K562 (cell line): ENCODE measurements around the gene ASIC3. TPM values are rescaled to one million over a fixed set of nuclear protein-coding genes. Genes with fewer than 3 reads are reported as not detected.

Experiments
- CBFB ChIP-seq: sonication (generic); formaldehyde crosslinking; IDR thresholded peaks from 2 replicates; pipeline ENCODE4 v1.4.0; 2020; ENCODE audit warnings: mild to moderate bottlenecking, missing genetic modification reagents
- CTCF ChIP-seq, 3 experiments: IDR thresholded peaks in 2 of 3; conservative IDR thresholded peaks in 1 of 3; 2 replicates each; pipeline ENCODE4 v1.5.1; 2011 to 2012; ENCODE audit warnings: low read length in 3 of 3, mild to moderate bottlenecking in 3 of 3, control low read depth in 2 of 3, improper control_type of control experiment in 1 of 3, inconsistent platforms in 1 of 3, low read depth in 1 of 3, mixed read lengths in 1 of 3, moderate library complexity in 1 of 3; ENCODE audit not compliant: insufficient read depth in 2 of 3
- FOXJ2 ChIP-seq: fragments of 200-800 bp; sonication (Bioruptor generic); IDR thresholded peaks from 2 replicates; pipeline ENCODE4 v1.6.1; 2016; ENCODE audit warnings: missing genetic modification characterization, missing compliant biosample characterization
- GMEB1 ChIP-seq: fragments of 250-450 bp; sonication (Bioruptor Pico); IDR thresholded peaks from 2 replicates; pipeline ENCODE4 v1.4.0; 2020; ENCODE audit warnings: mild to moderate bottlenecking
- GTF2A2 ChIP-seq: IDR thresholded peaks from 2 replicates; pipeline ENCODE4 v1.6.1; 2016; ENCODE audit warnings: mild to moderate bottlenecking, missing genetic modification characterization, missing compliant biosample characterization
- NELFE ChIP-seq: IDR thresholded peaks from 2 replicates; pipeline ENCODE4 v1.6.1; 2011; ENCODE audit warnings: mild to moderate bottlenecking; ENCODE audit not compliant: insufficient read depth, insufficient read length
- NFE2 ChIP-seq: IDR thresholded peaks from 2 replicates; pipeline ENCODE4 v1.6.1; 2014; ENCODE audit warnings: antibody characterized with exemption, low read depth
- POLR2G ChIP-seq: fragments of 200-400 bp; formaldehyde crosslinking; IDR thresholded peaks from 2 replicates; pipeline ENCODE4 v1.6.1; 2017; ENCODE audit warnings: low read depth, mild to moderate bottlenecking, antibody characterized with exemption, low read length, moderate library complexity
- POLR2H ChIP-seq: IDR thresholded peaks from 2 replicates; pipeline ENCODE4 v1.6.1; 2016; ENCODE audit warnings: missing genetic modification characterization, low read depth, mild to moderate bottlenecking, control low read depth, missing compliant biosample characterization, moderate library complexity
- RAD51 ChIP-seq: fragments of 450-650 bp; IDR thresholded peaks from 2 replicates; pipeline ENCODE4 v1.7.1; 2016; ENCODE audit warnings: low read depth, mild to moderate bottlenecking, borderline replicate concordance
- RFX1 ChIP-seq: fragments of 450-650 bp; IDR thresholded peaks from 2 replicates; pipeline ENCODE4 v1.6.1; 2016; ENCODE audit warnings: mild to moderate bottlenecking, moderate library complexity
- RNF2 ChIP-seq: sonication (generic); IDR thresholded peaks from 2 replicates; pipeline ENCODE4 v1.6.1; 2016
- SMAD4 ChIP-seq: fragments of 250-450 bp; sonication (Bioruptor Pico); conservative IDR thresholded peaks from 2 replicates; pipeline ENCODE4 v1.8.0; 2021; ENCODE audit warnings: inconsistent platforms, mild to moderate bottlenecking, moderate library complexity
- SMC3 ChIP-seq: conservative IDR thresholded peaks from 2 replicates; pipeline ENCODE4 v1.6.1; 2011; ENCODE audit warnings: low read depth, low read length, improper control_type of control experiment; ENCODE audit not compliant: insufficient read depth
- STAT5B ChIP-seq: fragments of 250-450 bp; sonication (Bioruptor Pico); IDR thresholded peaks from 2 replicates; pipeline ENCODE4 v1.8.0; 2021; ENCODE audit warnings: mild to moderate bottlenecking, inconsistent platforms
- ZBTB49 ChIP-seq: sonication (generic); formaldehyde crosslinking; IDR thresholded peaks from 2 replicates; pipeline ENCODE4 v1.8.0; 2022; ENCODE audit warnings: missing genetic modification reagents, mild to moderate bottlenecking, borderline replicate concordance
- ZC3H8 ChIP-seq: fragments of 450-650 bp; IDR thresholded peaks from 2 replicates; pipeline ENCODE4 v1.6.1; 2017
- ZNF140 ChIP-seq: fragments of 250-450 bp; sonication (Bioruptor Pico); IDR thresholded peaks from 2 replicates; pipeline ENCODE4 v1.8.0; 2021; ENCODE audit warnings: moderate library complexity, mild to moderate bottlenecking, inconsistent platforms
- ZNF184 ChIP-seq: sonication (generic); formaldehyde crosslinking; IDR thresholded peaks from 2 replicates; pipeline ENCODE4 v1.5.0; 2020; ENCODE audit warnings: missing genetic modification reagents
- ZNF280A ChIP-seq: fragments of 450-650 bp; IDR thresholded peaks from 2 replicates; pipeline ENCODE4 v1.6.1; 2018; ENCODE audit warnings: mild to moderate bottlenecking, low read depth; ENCODE audit not compliant: partially characterized antibody
- ZSCAN29 ChIP-seq: fragments of 450-650 bp; IDR thresholded peaks from 2 replicates; pipeline ENCODE4 v1.6.1; 2017
- ZZZ3 ChIP-seq: fragments of 450-650 bp; IDR thresholded peaks from 2 replicates; pipeline ENCODE4 v1.6.1; 2016; ENCODE audit warnings: antibody characterized with exemption, mild to moderate bottlenecking, moderate library complexity
- polyA plus RNA-seq, 8 experiments: library from polyadenylated mRNA; depleted of rRNA in 4 of 8; stranded (reverse) in 5 of 8; unstranded in 3 of 8; fragments of >200 nt; fragmentation: Nextera tagmentation in 2 of 8; fragmentation: Illumina TruSeq in 1 of 8; extraction: Ambion mirVana in 2 of 8; extraction: Trizol in 1 of 8; gene quantifications; 2 replicates each; pipeline versions ENCODE4 v1.2.1 to v1.2.3, GENCODE V29; 2011 to 2014; ENCODE audit warnings: inconsistent platforms in 1 of 8, missing spikeins in 1 of 8
- total RNA-seq, 7 experiments: library from RNA; depleted of rRNA in 6 of 7; stranded (reverse); fragments of >200 nt in 6 of 7; fragmentation: Illumina TruSeq in 2 of 7; extraction: Trizol in 2 of 7; gene quantifications; 2 replicates each; pipeline versions ENCODE4 v1.2.1 to v1.2.3, GENCODE V29; 2011 to 2021; ENCODE audit warnings: low replicate concordance in 1 of 7

The ASIC3 gene
- total and polyA plus RNA-seq, 9 of the 15 experiments (the other 6 are each of a cell fraction or from before 2014, with no cell fraction given): 0.11 to 5.0 (median 0.87) TPM

- TF ChIP-seq ZNF280A (no peak), FOXJ2 (no peak), ZNF140 (no peak), CBFB (peak; percentile 25; the same call in 1 of the 2 replicates), ZZZ3 (no peak), GTF2A2 (tag) (no peak), RFX1 (no peak), CTCF (IDR thresholded peaks at IDR 0.05 in 2 of 3, conservative IDR thresholded peaks at IDR 0.05 in 1 of 3; ENCODE audit: insufficient read depth in 2 of 3, low read depth in 1 of 3, low read length in 3 of 3) (peak; percentile 52 to 75 (median 59)), ZNF184 (no peak), POLR2G (0 out of 2 replicates have a peak, but pooled peaks have one; percentile 31), RAD51 (no peak), ZBTB49 (CRISPR knock-in tag) (no peak), SMC3 (0 out of 2 replicates have a peak, but pooled peaks have one; percentile 7), SMAD4 (CRISPR knock-in tag) (no peak), STAT5B (CRISPR knock-in tag) (no peak), GMEB1 (CRISPR knock-in tag) (no peak), NFE2 (no peak), RNF2 (no peak), POLR2H (tag) (no peak), NELFE (no peak), ZSCAN29 (no peak), ZC3H8 (no peak)
These were observed 15.1 kb upstream of the ASIC3 start (continued) for GRCh38 chr7:151032936-151033863.
